OCI-LY1 (cell line): ENCODE results near the gene KICS2.

Experiments used
- H2AFZ ChIP-seq: fragments of 200-600 bp; sonication (generic), shearing (Covaris generic); 2 replicates; pipeline ENCODE4 v1.6.0; 2014; ENCODE audit warnings: antibody characterized with exemption, mild to moderate bottlenecking, low read length
- H3F3A ChIP-seq: fragments of 200-600 bp; sonication (generic), shearing (Covaris generic); 2 replicates; pipeline ENCODE4 v1.6.0; 2014; ENCODE audit warnings: mild to moderate bottlenecking, antibody characterized with exemption, low read length, moderate library complexity; ENCODE audit not compliant: insufficient read depth
- H3K27ac ChIP-seq: fragments of 200-600 bp; sonication (generic); 2 replicates; pipeline ENCODE4 v1.5.1; 2014; ENCODE audit warnings: low read length, mixed run types, mild to moderate bottlenecking, low read depth; ENCODE audit not compliant: poor library complexity, severe bottlenecking
- H3K27me3 ChIP-seq: fragments of 200-600 bp; sonication (generic); 2 replicates; pipeline ENCODE4 v1.6.0; 2014; ENCODE audit warnings: antibody characterized with exemption, mild to moderate bottlenecking, low read length, moderate library complexity; ENCODE audit not compliant: insufficient read depth
- H3K36me3 ChIP-seq: fragments of 200-600 bp; sonication (generic); 2 replicates; pipeline ENCODE4 v1.6.1; 2014; ENCODE audit warnings: mild to moderate bottlenecking, antibody characterized with exemption, low read length, moderate library complexity, mixed read lengths; ENCODE audit not compliant: insufficient read depth
- H3K4me1 ChIP-seq: fragments of 200-600 bp; sonication (generic); 2 replicates; pipeline ENCODE4 v1.5.1; 2014; ENCODE audit warnings: mild to moderate bottlenecking, low read length, moderate library complexity; ENCODE audit not compliant: insufficient read depth, severe bottlenecking
- H3K4me2 ChIP-seq: fragments of 200-600 bp; sonication (generic), shearing (Covaris generic); 2 replicates; pipeline ENCODE4 v1.6.1; 2014; ENCODE audit warnings: low read length
- H3K4me3 ChIP-seq: fragments of 200-600 bp; sonication (generic); 2 replicates; pipeline ENCODE4 v1.5.1; 2014; ENCODE audit warnings: low read length, low read depth, mild to moderate bottlenecking, mixed read lengths; ENCODE audit not compliant: poor library complexity, severe bottlenecking
- H3K79me2 ChIP-seq: fragments of 200-600 bp; shearing (Covaris generic); 2 replicates; pipeline ENCODE4 v1.6.1; 2016; ENCODE audit warnings: mixed run types, low read length, mixed read lengths; ENCODE audit not compliant: insufficient read depth
- H3K9ac ChIP-seq: fragments of 200-600 bp; sonication (generic), shearing (Covaris generic); 2 replicates; pipeline ENCODE4 v1.6.1; 2014; ENCODE audit warnings: mild to moderate bottlenecking, low read length, mixed read lengths
- H3K9me2 ChIP-seq: fragments of 200-600 bp; sonication (generic), shearing (Covaris generic); 2 replicates; pipeline ENCODE4 v1.6.1; 2014; ENCODE audit warnings: low read depth, mild to moderate bottlenecking, low read length, mixed read lengths
- H3K9me3 ChIP-seq: fragments of 200-600 bp; shearing (Covaris generic); 2 replicates; pipeline ENCODE4 v1.6.1; 2014; ENCODE audit warnings: low read length, mixed read lengths
- H4K20me1 ChIP-seq: fragments of 200-600 bp; sonication (generic), shearing (Covaris generic); 2 replicates; pipeline ENCODE4 v1.6.0; 2016; ENCODE audit warnings: mild to moderate bottlenecking, low read length; ENCODE audit not compliant: insufficient read depth
- EZH2 ChIP-seq: fragments of 200-600 bp; sonication (generic), shearing (Covaris generic); IDR thresholded peaks from 2 replicates; pipeline ENCODE4 v1.8.0; 2017; ENCODE audit warnings: borderline replicate concordance, mixed run types, mild to moderate bottlenecking, antibody characterized with exemption, low read length, moderate library complexity, mixed read lengths
- TF ChIP-seq, protein P1 (sequence below): fragments of 200-600 bp; sonication (generic), shearing (Covaris generic); IDR thresholded peaks from 2 replicates; pipeline ENCODE4 v1.5.1; 2017; ENCODE audit warnings: mild to moderate bottlenecking, antibody characterized with exemption, low read length, moderate library complexity, mixed read lengths

Gene KICS2

DNA sequence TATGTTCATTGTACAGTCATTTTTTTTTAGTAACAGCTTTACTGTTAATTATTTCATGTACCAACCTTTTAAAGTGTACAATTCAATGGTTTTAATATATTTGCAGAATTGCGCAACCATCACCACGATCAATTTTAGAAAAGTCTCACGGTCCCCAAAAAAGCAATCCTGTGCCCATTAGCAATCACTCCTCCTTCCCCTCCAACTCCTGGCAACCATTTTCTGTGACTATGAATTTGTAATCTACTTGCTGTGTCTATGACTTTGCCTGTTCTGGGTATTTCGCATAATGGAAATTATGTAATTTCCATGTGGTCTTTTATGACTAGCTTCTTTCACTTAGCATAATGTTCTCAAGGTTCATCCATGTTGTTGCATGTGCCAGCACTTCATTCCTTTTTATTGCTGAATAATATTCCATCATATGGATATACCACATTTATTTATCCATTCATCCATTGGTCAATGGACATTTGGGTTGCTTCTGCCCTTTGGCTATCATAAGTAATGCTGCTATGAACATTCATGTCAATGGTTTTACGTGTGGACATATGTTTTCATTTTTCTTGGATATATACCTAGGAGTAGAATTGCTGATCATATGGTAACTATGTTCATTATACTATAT lies 9.9 kb downstream of the KICS2 start:
- Histone ChIP-seq H3K9me2 (no peaks in the 10 kb centered on the region), H3K9me3 (no peaks in the 10 kb centered on the region), H3K27ac (no peak overlapping the region), H3K36me3 (peaks cover 26% of the 10 kb centered on the region), H3F3A (no peaks in the 10 kb centered on the region; the same call in 1 of the 2 replicates), H3K4me1 (peaks cover 13% of the 10 kb centered on the region), H3K4me2 (no peak overlapping the region), H3K9ac (no peak overlapping the region), H3K27me3 (no peaks in the 10 kb centered on the region), H2AFZ (no peak overlapping the region), H4K20me1 (no peaks in the 10 kb centered on the region), H3K4me3 (no peak overlapping the region), H3K79me2 (no peaks in the 10 kb centered on the region)
- TF ChIP-seq EZH2: no peak
- TF ChIP-seq, protein P1, sequence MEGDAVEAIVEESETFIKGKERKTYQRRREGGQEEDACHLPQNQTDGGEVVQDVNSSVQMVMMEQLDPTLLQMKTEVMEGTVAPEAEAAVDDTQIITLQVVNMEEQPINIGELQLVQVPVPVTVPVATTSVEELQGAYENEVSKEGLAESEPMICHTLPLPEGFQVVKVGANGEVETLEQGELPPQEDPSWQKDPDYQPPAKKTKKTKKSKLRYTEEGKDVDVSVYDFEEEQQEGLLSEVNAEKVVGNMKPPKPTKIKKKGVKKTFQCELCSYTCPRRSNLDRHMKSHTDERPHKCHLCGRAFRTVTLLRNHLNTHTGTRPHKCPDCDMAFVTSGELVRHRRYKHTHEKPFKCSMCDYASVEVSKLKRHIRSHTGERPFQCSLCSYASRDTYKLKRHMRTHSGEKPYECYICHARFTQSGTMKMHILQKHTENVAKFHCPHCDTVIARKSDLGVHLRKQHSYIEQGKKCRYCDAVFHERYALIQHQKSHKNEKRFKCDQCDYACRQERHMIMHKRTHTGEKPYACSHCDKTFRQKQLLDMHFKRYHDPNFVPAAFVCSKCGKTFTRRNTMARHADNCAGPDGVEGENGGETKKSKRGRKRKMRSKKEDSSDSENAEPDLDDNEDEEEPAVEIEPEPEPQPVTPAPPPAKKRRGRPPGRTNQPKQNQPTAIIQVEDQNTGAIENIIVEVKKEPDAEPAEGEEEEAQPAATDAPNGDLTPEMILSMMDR: no peak

DNA sequence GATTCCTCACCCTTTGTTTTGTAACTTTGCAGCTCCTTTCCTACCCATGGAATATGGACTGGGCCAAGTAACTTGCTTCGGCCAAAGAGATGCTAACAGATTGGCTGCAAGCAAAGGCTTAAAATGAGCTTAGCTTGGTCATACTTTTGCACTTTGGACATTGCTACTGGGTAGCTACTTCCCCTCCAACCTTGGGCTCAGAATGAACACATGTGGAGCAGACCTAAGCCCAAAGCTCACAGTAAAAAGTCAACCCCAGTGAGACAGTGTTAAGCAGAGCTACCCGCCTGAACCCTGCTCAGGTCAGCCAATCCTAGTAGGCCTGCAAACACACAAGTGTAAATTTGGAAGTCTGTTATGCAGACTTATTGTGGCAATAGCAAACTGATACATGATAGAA lies 14.6 kb downstream of the KICS2 start:
- peaks cover 32% of the 10 kb centered on the region for H3K36me3 ChIP-seq
- no peak for TF ChIP-seq EZH2
- TF ChIP-seq, protein P1: no peak
- H3K9me2 ChIP-seq: no peaks in the 10 kb centered on the region
- H3K4me1 ChIP-seq: no peaks in the 10 kb centered on the region
- H2AFZ ChIP-seq: no peak overlapping the region
- H4K20me1 ChIP-seq: no peaks in the 10 kb centered on the region
- no peak overlapping the region for H3K4me3 ChIP-seq
- H3K4me2 ChIP-seq: no peak overlapping the region
- H3K27ac ChIP-seq: no peak overlapping the region
- H3F3A ChIP-seq: no peaks in the 10 kb centered on the region
- H3K79me2 ChIP-seq: no peaks in the 10 kb centered on the region
- no peak overlapping the region for H3K9ac ChIP-seq
- no peaks in the 10 kb centered on the region for H3K27me3 ChIP-seq
- no peaks in the 10 kb centered on the region for H3K9me3 ChIP-seq

DNA sequence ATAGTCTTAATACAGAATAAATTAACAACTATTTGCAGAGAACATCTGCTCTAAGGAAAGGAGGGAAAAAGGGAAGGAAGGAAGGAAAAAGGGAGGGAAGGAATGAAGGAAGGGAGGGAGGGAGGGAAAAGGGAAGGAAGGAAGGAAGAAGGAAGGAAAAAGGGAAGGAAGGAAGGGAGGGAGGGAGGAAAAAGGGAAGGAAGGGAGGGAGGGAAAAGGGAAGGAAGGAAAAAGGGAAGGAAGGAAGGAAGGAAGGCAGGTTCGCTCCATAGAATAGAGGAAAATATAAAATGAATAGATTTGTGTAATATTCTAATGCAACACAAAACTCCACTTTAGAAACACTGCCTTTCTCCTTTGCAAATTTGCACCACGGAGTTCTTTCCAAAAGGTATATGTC lies 16.6 kb downstream of the KICS2 start:
- no peak overlapping the region for H3K4me3 ChIP-seq
- peaks cover 19% of the 10 kb centered on the region for H3K36me3 ChIP-seq
- H3K79me2 ChIP-seq: no peaks in the 10 kb centered on the region
- no peak overlapping the region for H3K9ac ChIP-seq
- no peaks in the 10 kb centered on the region for H3K9me3 ChIP-seq
- no peak overlapping the region for H3K4me2 ChIP-seq
- no peaks in the 10 kb centered on the region for H3K9me2 ChIP-seq
- no peak overlapping the region for H3K27ac ChIP-seq
- H4K20me1 ChIP-seq: no peaks in the 10 kb centered on the region
- no peaks in the 10 kb centered on the region for H3K27me3 ChIP-seq
- no peaks in the 10 kb centered on the region for H3F3A ChIP-seq
- H3K4me1 ChIP-seq: no peaks in the 10 kb centered on the region
- H2AFZ ChIP-seq: no peak overlapping the region
- TF ChIP-seq, protein P1: no peak
- no peak for TF ChIP-seq EZH2
